GM19035 (cell line): Measurements from ENCODE around the gene IGF1R.

Source experiments
- ATAC-seq: cut with Tn5 transposase; IDR thresholded peaks from one replicate; pipeline ENCODE4 v1.9.1; 2021; ENCODE audit not compliant: unreplicated experiment

The IGF1R gene

GRCh38 chr15:98878172-98878571 is 229.8 kb downstream of the IGF1R start:
- ATAC-seq = no peak

GRCh38 chr15:98878862-98879261 is 230.5 kb downstream of the IGF1R start:
- ATAC-seq = no peak

- ATAC-seq = no peak
Observed at GRCh38 chr15:98881526-98882520, 233.5 kb downstream of the IGF1R start.

- no peak for ATAC-seq
Observed at GRCh38 chr15:98883478-98883877, 235.1 kb downstream of the IGF1R start.

GRCh38 chr15:98884894-98885293 is 236.6 kb downstream of the IGF1R start:
- ATAC-seq = no peak

- no peak for ATAC-seq
Observed at GRCh38 chr15:98887976-98888375, 239.6 kb downstream of the IGF1R start.

GRCh38 chr15:98888820-98889479 is 240.6 kb downstream of the IGF1R start:
- no peak for ATAC-seq

GRCh38 chr15:98889930-98890695 is 241.8 kb downstream of the IGF1R start:
- ATAC-seq = no peak

- ATAC-seq = no peak
Observed at GRCh38 chr15:98891301-98891700, 243.0 kb downstream of the IGF1R start.

GRCh38 chr15:98893401-98893800 is 245.1 kb downstream of the IGF1R start:
- ATAC-seq = no peak

- ATAC-seq = no peak
Observed at GRCh38 chr15:98894312-98894711, 246.0 kb downstream of the IGF1R start.

- ATAC-seq = no peak
Observed at GRCh38 chr15:98896002-98896721, 247.8 kb downstream of the IGF1R start.

- no peak for ATAC-seq
Observed at GRCh38 chr15:98896802-98897732, 248.7 kb downstream of the IGF1R start.

- no peak for ATAC-seq
Observed at GRCh38 chr15:98898122-98898521, 249.8 kb downstream of the IGF1R start.

GRCh38 chr15:98899272-98900021 is 251.1 kb downstream of the IGF1R start:
- no peak for ATAC-seq

GRCh38 chr15:98900356-98900755 is 252.0 kb downstream of the IGF1R start:
- no peak for ATAC-seq

- ATAC-seq = no peak
Observed at GRCh38 chr15:98901434-98902072, 253.2 kb downstream of the IGF1R start.

GRCh38 chr15:98902931-98903330 is 254.6 kb downstream of the IGF1R start:
- ATAC-seq = no peak
